Fibroblast of pulmonary artery (primary cell): ENCODE results near the gene ASPDH.

Experiments
- DNase-seq: peaks from one replicate; pipeline ENCODE4 v3.0.0-alpha.2; 2010; ENCODE audit warnings: low read depth
- H3K4me3 ChIP-seq: replicated peaks from 2 replicates; pipeline ENCODE4 v1.5.1; 2011; ENCODE audit warnings: low read depth, mild to moderate bottlenecking, control low read depth, low read length, moderate library complexity
- CTCF ChIP-seq: IDR thresholded peaks from 2 replicates; pipeline ENCODE4 v1.5.1; 2011; ENCODE audit warnings: mild to moderate bottlenecking, control low read depth, low read length, inconsistent platforms; ENCODE audit errors: missing control alignments

The ASPDH gene

GRCh38 chr19:50482271-50482855, 31.4 kb downstream of the ASPDH start:
- DNase-seq, result no peak
- TF ChIP-seq CTCF, result no peak
- no peak overlapping the region for H3K4me3 ChIP-seq

- TF ChIP-seq CTCF, result no peak
- DNase-seq, result no peak
- H3K4me3 ChIP-seq, result no peak overlapping the region
These were observed 32.2 kb downstream of the ASPDH start for GRCh38 chr19:50481351-50482149.

GRCh38 chr19:50480281-50481111, 33.2 kb downstream of the ASPDH start:
- TF ChIP-seq CTCF, result no peak
- no peak overlapping the region for H3K4me3 ChIP-seq
- DNase-seq, result no peak

- H3K4me3 ChIP-seq, result no peak overlapping the region
- no peak for TF ChIP-seq CTCF
- no peak for DNase-seq
These were observed 33.9 kb downstream of the ASPDH start for GRCh38 chr19:50479761-50480251.

- TF ChIP-seq CTCF, result peak; percentile 62
- peak; percentile 52 for DNase-seq
- H3K4me3 ChIP-seq, result no peak overlapping the region
These were observed 34.6 kb downstream of the ASPDH start for GRCh38 chr19:50478901-50479715.
